Subcutaneous adipose tissue (tissue), 4 donors: ENCODE results near the gene BTBD10. TPM values are rescaled to one million over a fixed set of nuclear protein-coding genes. Genes with fewer than 3 reads are reported as not detected.

Source experiments
- total RNA-seq, 4 donors: library from RNA; depleted of rRNA; stranded (reverse); fragments of >200 nt; gene quantifications; one replicate each; pipeline ENCODE4 v1.1.0, GENCODE V29; 2016
- TF ChIP-seq, protein P1 (sequence below): fragments of 450-650 bp; IDR thresholded peaks from one replicate; pipeline ENCODE4 v1.5.1; 2016; ENCODE audit warnings: low read depth, mild to moderate bottlenecking, control low read depth, antibody characterized with exemption, moderate library complexity

Gene BTBD10
- total RNA-seq, 4 donors from 2014 or later: 21.5 to 28.4 (median 25.6) TPM

DNA sequence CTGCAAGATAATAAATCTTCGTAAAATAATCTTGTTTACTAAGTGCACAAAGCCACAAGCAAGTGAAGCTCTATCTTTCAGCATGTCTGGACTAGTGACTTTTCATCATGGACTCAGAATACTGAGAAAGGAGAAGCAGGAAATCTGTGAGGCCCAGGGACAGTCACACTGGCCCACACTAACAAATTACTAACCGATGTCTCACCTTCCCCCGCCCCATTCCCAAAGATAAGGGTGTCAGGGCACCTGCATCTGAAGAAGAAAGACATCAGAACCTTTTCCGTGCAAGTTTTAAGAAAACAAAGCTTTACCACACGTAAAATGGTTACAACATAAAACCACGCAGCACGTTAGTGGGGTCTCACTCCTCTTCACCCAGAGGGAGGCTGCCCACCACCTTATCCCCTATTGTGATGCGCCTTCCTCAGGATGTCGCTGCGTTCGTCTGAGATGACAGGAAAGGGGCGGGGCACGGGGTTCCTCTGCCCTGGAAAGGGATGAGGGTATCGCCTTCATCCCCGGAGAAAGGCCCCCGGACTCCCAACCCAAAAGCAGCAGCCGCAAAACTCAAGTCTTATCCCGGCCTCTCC is 616 bp downstream of the BTBD10 start:
- TF ChIP-seq, protein P1, sequence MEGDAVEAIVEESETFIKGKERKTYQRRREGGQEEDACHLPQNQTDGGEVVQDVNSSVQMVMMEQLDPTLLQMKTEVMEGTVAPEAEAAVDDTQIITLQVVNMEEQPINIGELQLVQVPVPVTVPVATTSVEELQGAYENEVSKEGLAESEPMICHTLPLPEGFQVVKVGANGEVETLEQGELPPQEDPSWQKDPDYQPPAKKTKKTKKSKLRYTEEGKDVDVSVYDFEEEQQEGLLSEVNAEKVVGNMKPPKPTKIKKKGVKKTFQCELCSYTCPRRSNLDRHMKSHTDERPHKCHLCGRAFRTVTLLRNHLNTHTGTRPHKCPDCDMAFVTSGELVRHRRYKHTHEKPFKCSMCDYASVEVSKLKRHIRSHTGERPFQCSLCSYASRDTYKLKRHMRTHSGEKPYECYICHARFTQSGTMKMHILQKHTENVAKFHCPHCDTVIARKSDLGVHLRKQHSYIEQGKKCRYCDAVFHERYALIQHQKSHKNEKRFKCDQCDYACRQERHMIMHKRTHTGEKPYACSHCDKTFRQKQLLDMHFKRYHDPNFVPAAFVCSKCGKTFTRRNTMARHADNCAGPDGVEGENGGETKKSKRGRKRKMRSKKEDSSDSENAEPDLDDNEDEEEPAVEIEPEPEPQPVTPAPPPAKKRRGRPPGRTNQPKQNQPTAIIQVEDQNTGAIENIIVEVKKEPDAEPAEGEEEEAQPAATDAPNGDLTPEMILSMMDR: no peak

DNA sequence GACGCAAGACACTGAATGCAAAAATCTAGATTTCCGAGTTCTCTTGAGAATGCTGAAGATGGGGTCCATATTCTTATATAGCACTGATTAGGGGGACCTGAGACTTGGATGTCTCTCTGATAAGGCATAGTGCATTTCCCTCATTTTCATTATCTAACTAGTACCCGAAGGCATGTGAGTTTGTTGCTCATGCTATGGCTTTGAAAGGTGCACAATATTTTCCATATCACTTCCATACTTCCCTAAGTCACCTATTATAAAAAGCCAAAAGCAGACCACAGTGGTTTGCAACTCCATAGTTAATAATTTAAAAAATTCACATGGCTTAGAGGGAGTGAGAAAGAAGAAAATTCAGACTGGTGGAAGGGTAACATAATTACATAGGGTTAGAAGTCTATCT is 1.7 kb downstream of the BTBD10 start:
- TF ChIP-seq, protein P1: no peak

DNA sequence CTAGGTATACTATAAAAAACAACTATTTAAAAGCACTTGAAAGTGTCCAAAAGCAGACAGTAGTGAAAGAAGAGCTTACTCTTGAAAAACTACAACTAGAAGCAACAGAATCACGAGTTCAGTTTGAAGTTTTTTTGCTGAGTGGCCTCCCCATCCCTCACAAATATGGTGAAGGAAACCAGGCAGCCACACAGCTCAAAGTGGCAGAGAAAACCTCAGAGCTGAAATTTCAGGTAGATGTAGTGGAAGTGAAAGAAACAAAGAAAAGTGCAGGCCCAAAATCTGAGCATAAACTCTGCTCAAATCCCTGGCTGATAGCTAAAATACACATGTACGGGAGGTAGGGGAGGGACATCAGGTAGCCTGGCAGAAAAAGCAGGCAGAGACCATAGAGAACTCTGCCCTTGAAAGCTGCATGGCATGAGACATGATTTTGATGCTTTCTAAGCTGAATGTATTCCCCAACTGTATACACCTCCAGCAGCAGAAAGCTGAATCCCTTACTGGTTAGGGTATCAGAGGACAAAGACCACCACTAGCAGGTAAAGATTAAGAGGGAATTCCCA is 12.1 kb downstream of the BTBD10 start:
- TF ChIP-seq, protein P1: no peak

DNA sequence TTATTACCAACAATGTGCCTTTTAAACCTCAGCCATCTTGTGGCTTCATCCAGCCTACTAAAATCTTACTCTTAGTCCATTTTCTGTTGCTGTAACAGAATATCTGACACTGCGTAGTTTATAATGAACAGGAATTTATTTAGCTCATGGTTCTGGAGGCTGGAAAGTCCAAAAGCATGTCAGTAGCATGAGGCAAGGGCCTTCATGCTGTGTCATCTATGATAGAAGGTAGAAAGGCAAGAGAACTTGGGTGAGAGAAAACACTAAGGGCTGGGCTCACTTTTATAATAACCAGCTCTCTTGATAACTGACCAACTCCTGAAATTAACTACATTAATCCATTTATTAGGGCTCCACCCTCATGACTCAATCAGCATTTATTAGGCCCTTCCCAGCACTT is 13.5 kb downstream of the BTBD10 start:
- TF ChIP-seq, protein P1: no peak

DNA sequence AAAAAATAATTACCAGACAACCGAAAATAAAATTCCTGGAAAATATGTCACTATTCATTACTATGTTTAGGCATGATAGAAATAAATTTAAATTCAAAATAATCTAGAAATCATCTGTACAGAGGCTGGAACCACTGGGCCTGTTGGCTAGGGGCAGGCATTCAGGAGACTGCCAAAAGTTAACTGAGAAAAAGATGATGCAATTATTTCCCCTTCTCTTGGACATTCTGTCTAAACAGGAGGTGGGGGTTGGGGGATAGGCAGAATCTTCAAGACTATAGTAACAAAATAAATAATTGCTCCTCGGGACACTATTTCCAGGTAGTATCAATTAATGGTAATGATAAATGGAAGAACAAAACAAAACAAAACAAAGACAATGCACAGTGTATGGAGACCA is 14.1 kb downstream of the BTBD10 start:
- TF ChIP-seq, protein P1: no peak

DNA sequence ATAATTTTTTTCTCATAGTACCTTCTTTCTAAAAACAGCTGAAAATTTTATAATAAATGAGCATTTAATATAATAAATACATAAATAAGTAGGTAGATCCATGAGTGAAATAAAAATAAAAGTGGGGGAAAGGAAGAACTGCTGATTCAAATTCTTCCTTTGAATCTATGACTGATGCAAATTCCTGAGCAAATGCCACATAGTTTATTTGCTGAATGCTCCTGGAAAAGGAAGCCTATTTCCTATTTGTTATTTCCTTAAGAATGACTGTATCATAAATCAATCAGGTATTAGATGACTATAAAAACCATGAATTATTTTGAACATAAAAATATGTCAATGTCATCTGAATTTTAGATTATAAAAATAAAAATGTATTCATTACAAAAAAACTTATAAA is 16.6 kb downstream of the BTBD10 start:
- TF ChIP-seq, protein P1: no peak

DNA sequence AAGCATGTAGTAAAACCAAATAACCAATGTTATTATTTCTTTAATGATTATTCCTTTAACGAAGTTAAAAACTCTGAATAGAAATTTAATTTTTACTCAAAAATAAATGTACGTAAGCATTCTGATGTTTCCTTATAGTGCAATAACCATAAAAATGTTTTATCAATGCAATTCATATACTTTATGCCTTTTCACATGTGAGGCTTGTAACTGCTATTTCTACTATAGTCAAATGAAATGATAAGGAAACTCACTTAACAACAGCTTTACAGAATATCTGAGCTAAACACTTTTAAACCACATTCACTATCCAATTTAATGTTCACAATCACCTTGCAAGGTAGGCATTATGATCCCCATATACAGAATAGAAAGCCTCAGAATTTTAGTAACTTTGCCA is 17.4 kb downstream of the BTBD10 start:
- TF ChIP-seq, protein P1: no peak
